ENCODE data around the gene GET4. TPM values are rescaled to one million over a fixed set of nuclear protein-coding genes. Genes with fewer than 3 reads are reported as not detected.

Gene GET4
- polyA plus RNA-seq, 3 donors, result 33.6 to 64.9 (median 46.5) TPM

- DNase-seq (ENCODE audit: extremely low read depth in 1 of 11, low read depth in 9 of 11, low spot score in 4 of 11), result no peak
Measured at GRCh38 chr7:892648-893593, 16.6 kb downstream of the GET4 start.

GRCh38 chr7:893686-894085 lies 17.3 kb downstream of the GET4 start:
- DNase-seq (ENCODE audit: extremely low read depth in 1 of 11, low read depth in 9 of 11, low spot score in 4 of 11), result no peak

- DNase-seq (ENCODE audit: extremely low read depth in 1 of 11, low read depth in 9 of 11, low spot score in 4 of 11), result no peak
Measured at GRCh38 chr7:894164-894867, 18.0 kb downstream of the GET4 start.

- DNase-seq (ENCODE audit: extremely low read depth in 1 of 11, low read depth in 9 of 11, low spot score in 4 of 11), result no peak
Measured at GRCh38 chr7:894927-895450, 18.6 kb downstream of the GET4 start.

- no peak for DNase-seq (ENCODE audit: extremely low read depth in 1 of 11, low read depth in 9 of 11, low spot score in 4 of 11)
Measured at GRCh38 chr7:895451-896052, 19.2 kb downstream of the GET4 start.

- DNase-seq (ENCODE audit: extremely low read depth in 1 of 11, low read depth in 9 of 11, low spot score in 4 of 11), result no peak
Measured at GRCh38 chr7:896346-897075, 20.2 kb downstream of the GET4 start.

GRCh38 chr7:897086-897485 lies 20.7 kb downstream of the GET4 start:
- no peak for DNase-seq (ENCODE audit: extremely low read depth in 1 of 11, low read depth in 9 of 11, low spot score in 4 of 11)

GRCh38 chr7:897771-898376 lies 21.5 kb downstream of the GET4 start:
- DNase-seq (ENCODE audit: extremely low read depth in 1 of 11, low read depth in 9 of 11, low spot score in 4 of 11), result peak in 3 of 11 donors; percentile 44 to 52 (median 50)

- DNase-seq (ENCODE audit: extremely low read depth in 1 of 11, low read depth in 9 of 11, low spot score in 4 of 11), result no peak
Measured at GRCh38 chr7:898460-898854, 22.1 kb downstream of the GET4 start.

GRCh38 chr7:898855-899681 lies 22.7 kb downstream of the GET4 start:
- no peak for DNase-seq (ENCODE audit: extremely low read depth in 1 of 11, low read depth in 9 of 11, low spot score in 4 of 11)

- no peak for DNase-seq (ENCODE audit: extremely low read depth in 1 of 11, low read depth in 9 of 11, low spot score in 4 of 11)
Measured at GRCh38 chr7:899806-900205, 23.5 kb downstream of the GET4 start.

- no peak for DNase-seq (ENCODE audit: extremely low read depth in 1 of 11, low read depth in 9 of 11, low spot score in 4 of 11)
Measured at GRCh38 chr7:900331-901040, 24.1 kb downstream of the GET4 start.

- no peak for DNase-seq (ENCODE audit: extremely low read depth in 1 of 11, low read depth in 9 of 11, low spot score in 4 of 11)
Measured at GRCh38 chr7:901041-901387, 24.7 kb downstream of the GET4 start.

GRCh38 chr7:901388-902154 lies 25.2 kb downstream of the GET4 start:
- DNase-seq (ENCODE audit: extremely low read depth in 1 of 11, low read depth in 9 of 11, low spot score in 4 of 11), result peak in 5 of 11 donors; percentile 42 to 70 (median 51)

GRCh38 chr7:902996-903395 lies 26.6 kb downstream of the GET4 start:
- DNase-seq (ENCODE audit: extremely low read depth in 1 of 11, low read depth in 9 of 11, low spot score in 4 of 11), result no peak

- DNase-seq (ENCODE audit: extremely low read depth in 1 of 11, low read depth in 9 of 11, low spot score in 4 of 11), result no peak
Measured at GRCh38 chr7:903921-904755, 27.8 kb downstream of the GET4 start.
